OCI-LY7 (cell line): ENCODE measurements around the gene STAM2. TPM values are rescaled to one million over a fixed set of nuclear protein-coding genes. Genes with fewer than 3 reads are reported as not detected.

Experiments used
- BruUV-seq: library from RNA; stranded (reverse); fragments of 400-500 nt; replicated peaks from 2 replicates; lab custom pipeline; 2021; lab: Mats Ljungman, UMichigan
- CTCF ChIA-PET: fragments of 300-600 bp; sonication (Branson Sonifier 250); formaldehyde crosslinking; loops from one replicate; lab custom pipeline; 2022; ENCODE audit warnings: antibody characterized with exemption; ENCODE audit not compliant: unreplicated experiment; lab: Charles Lee
- POLR2A ChIA-PET: fragments of 300-600 bp; sonication (Branson Sonifier 250); formaldehyde crosslinking; loops from one replicate; lab custom pipeline; 2022; ENCODE audit warnings: antibody characterized with exemption; lab: Charles Lee
- DNase-seq: peaks from one replicate; pipeline ENCODE4 v3.0.0-alpha.2; 2015; ENCODE audit warnings: low spot score
- H2AFZ ChIP-seq: fragments of 200-600 bp; sonication (generic), shearing (Covaris generic); 2 replicates; pipeline ENCODE4 v1.6.1; 2014; ENCODE audit warnings: mild to moderate bottlenecking, antibody characterized with exemption, low read length, moderate library complexity
- H3K27ac ChIP-seq: fragments of 200-600 bp; sonication (generic); 2 replicates; pipeline ENCODE4 v1.5.1; 2014; ENCODE audit warnings: mixed run types, low read depth, mild to moderate bottlenecking, moderate library complexity, low read length, inconsistent platforms; ENCODE audit not compliant: poor library complexity, severe bottlenecking
- H3K36me3 ChIP-seq: fragments of 200-600 bp; sonication (generic); 2 replicates; pipeline ENCODE4 v1.6.1; 2014; ENCODE audit warnings: mild to moderate bottlenecking, antibody characterized with exemption, low read length, moderate library complexity, mixed read lengths; ENCODE audit not compliant: insufficient read depth
- H3K4me1 ChIP-seq: fragments of 200-600 bp; sonication (generic); 2 replicates; pipeline ENCODE4 v1.5.1; 2014; ENCODE audit warnings: mild to moderate bottlenecking, low read length; ENCODE audit not compliant: insufficient read depth, poor library complexity, severe bottlenecking
- H3K4me2 ChIP-seq: fragments of 200-600 bp; sonication (generic); 2 replicates; pipeline ENCODE4 v1.6.1; 2014; ENCODE audit warnings: mild to moderate bottlenecking, low read length
- H3K4me3 ChIP-seq: fragments of 200-600 bp; sonication (generic); 2 replicates; pipeline ENCODE4 v1.5.1; 2014; ENCODE audit warnings: mild to moderate bottlenecking, low read depth, low read length; ENCODE audit not compliant: poor library complexity, severe bottlenecking
- H3K79me2 ChIP-seq: fragments of 200-600 bp; sonication (generic); 2 replicates; pipeline ENCODE4 v1.6.1; 2016; ENCODE audit warnings: low read depth, mild to moderate bottlenecking, low read length, moderate library complexity, mixed read lengths; ENCODE audit not compliant: insufficient read depth
- H3K9me2 ChIP-seq: fragments of 200-600 bp; sonication (generic); 2 replicates; pipeline ENCODE4 v1.6.1; 2016; ENCODE audit warnings: mild to moderate bottlenecking, low read length, mixed read lengths; ENCODE audit not compliant: insufficient read depth
- H3K9me3 ChIP-seq: fragments of 200-600 bp; sonication (generic); 2 replicates; pipeline ENCODE4 v1.6.1; 2014; ENCODE audit warnings: mild to moderate bottlenecking, mixed run types, low read length, mixed read lengths
- H4K20me1 ChIP-seq: fragments of 200-600 bp; sonication (generic); 2 replicates; pipeline ENCODE4 v1.6.1; 2014; ENCODE audit warnings: mild to moderate bottlenecking, antibody characterized with exemption, low read length, moderate library complexity, mixed read lengths; ENCODE audit not compliant: insufficient read depth
- EZH2phosphoT487 ChIP-seq: fragments of 200-600 bp; sonication (generic); IDR thresholded peaks from 2 replicates; pipeline ENCODE4 v1.6.1; 2018; ENCODE audit warnings: low read depth, borderline replicate concordance, mild to moderate bottlenecking, mixed run types, antibody characterized with exemption, low read length, moderate library complexity, mixed read lengths
- intact Hi-C: fragments of 100-400 bp; cut with micrococcal nuclease; formaldehyde crosslinking; loops from one replicate; pipeline ENCODE4 v1.10.0; 2022; ENCODE audit not compliant: unreplicated experiment
- total RNA-seq, 2 experiments: library from RNA; depleted of rRNA in 1 of 2; stranded (reverse); fragments of >200 nt in 1 of 2; shearing (Covaris generic) in 1 of 2; gene quantifications; 2 replicates each; pipeline ENCODE4 v1.2.3, GENCODE V29; 2014 to 2022
- TF ChIP-seq, protein P1 (sequence below): fragments of 200-600 bp; sonication (generic); conservative IDR thresholded peaks from 2 replicates; pipeline ENCODE4 v1.5.1; 2014; ENCODE audit warnings: mild to moderate bottlenecking, antibody characterized with exemption, low read length, moderate library complexity, mixed read lengths

Gene STAM2
- total RNA-seq, 2 experiments from 2014 or later: 17.7 to 22.1 TPM

DNA sequence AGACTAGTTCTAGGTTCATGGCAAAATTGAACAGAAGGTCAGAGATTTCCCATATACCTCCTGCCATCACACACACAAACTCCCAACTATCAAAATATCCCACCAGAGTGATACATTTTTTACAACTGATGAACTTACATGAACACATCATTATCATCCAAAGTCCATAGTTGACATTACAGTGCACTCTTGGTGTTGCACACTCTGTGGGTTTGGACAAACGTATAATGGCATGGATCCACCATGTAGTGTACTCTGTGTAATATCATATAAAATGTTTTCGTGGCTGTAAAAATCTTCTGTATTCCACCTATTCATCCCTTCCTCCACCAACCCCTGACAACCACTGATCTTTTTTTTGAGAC is 25.9 kb upstream of the STAM2 start:
- DNase-seq: no peak
- no peak overlapping the region for H3K4me3 ChIP-seq
- TF ChIP-seq, protein P1, sequence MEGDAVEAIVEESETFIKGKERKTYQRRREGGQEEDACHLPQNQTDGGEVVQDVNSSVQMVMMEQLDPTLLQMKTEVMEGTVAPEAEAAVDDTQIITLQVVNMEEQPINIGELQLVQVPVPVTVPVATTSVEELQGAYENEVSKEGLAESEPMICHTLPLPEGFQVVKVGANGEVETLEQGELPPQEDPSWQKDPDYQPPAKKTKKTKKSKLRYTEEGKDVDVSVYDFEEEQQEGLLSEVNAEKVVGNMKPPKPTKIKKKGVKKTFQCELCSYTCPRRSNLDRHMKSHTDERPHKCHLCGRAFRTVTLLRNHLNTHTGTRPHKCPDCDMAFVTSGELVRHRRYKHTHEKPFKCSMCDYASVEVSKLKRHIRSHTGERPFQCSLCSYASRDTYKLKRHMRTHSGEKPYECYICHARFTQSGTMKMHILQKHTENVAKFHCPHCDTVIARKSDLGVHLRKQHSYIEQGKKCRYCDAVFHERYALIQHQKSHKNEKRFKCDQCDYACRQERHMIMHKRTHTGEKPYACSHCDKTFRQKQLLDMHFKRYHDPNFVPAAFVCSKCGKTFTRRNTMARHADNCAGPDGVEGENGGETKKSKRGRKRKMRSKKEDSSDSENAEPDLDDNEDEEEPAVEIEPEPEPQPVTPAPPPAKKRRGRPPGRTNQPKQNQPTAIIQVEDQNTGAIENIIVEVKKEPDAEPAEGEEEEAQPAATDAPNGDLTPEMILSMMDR: no peak
- TF ChIP-seq EZH2phosphoT487: no peak
- no peaks in the 10 kb centered on the region for H3K79me2 ChIP-seq
- no peaks in the 10 kb centered on the region for H4K20me1 ChIP-seq
- POLR2A ChIA-PET: no interaction called here
- intact Hi-C loops: no loop called here
- no peaks in the 10 kb centered on the region for H3K4me1 ChIP-seq
- no TSS peak for BruUV-seq
- no peak overlapping the region for H3K4me2 ChIP-seq
- no peak overlapping the region for H3K27ac ChIP-seq
- CTCF ChIA-PET: no interaction called here
- H2AFZ ChIP-seq: no peak overlapping the region
- H3K9me3 ChIP-seq: no peaks in the 10 kb centered on the region
- H3K36me3 ChIP-seq: no peaks in the 10 kb centered on the region
- no peaks in the 10 kb centered on the region; the same call in 1 of the 2 replicates for H3K9me2 ChIP-seq

DNA sequence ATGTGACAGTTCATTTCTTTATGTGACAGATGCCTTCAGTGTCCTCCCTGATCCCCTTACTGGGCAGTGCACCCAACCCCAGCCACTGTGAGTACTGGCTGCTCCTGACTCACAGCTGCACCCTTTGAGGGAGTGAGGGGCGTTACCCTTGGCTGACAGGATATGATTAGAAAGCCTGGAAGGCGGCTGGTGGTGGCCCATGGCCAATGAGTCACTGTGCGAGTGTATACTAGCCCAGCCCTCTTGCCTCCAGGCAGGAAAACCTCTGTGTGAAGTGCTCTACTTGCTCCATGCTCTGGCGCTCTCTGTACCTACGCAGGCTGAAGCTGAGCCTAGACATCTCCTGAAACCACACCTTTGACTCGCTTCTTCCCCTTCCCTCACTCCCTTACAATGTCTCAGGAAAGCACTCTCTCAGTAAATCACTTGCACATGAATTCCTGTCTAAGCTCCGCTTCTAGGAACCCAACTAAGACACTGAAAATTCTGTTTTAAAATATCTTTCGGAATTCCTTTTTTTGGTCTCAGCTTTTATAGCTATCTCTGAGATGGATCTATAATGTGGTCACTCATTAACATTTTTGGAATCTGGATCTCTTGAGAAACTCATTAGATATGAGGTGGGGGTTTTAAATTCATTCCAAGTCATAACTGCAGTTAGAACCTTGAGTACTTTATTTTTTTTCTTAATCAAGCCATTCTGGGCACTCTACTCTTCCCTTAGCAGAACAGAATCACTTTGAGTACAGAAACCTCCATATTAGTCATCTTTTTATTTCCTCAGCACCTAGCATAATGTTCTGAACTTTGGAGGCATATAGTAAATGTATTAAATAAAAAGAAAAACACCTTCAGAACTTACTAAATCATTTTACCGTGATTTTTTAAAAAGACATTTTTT is 25.3 kb upstream of the STAM2 start:
- no peaks in the 10 kb centered on the region for H3K9me3 ChIP-seq
- H3K27ac ChIP-seq: no peak overlapping the region
- POLR2A ChIA-PET: interaction anchor here (0.6 to 1.3 kb wide), 3 partner anchors 11 to 138 kb away, joined by 3 to 4 read pairs (median 3); no protein-coding TSS in a partner anchor
- no peaks in the 10 kb centered on the region for H4K20me1 ChIP-seq
- no peak for TF ChIP-seq EZH2phosphoT487
- TF ChIP-seq, protein P1: no peak
- no peak overlapping the region for H3K4me2 ChIP-seq
- H3K9me2 ChIP-seq: no peaks in the 10 kb centered on the region; the same call in 1 of the 2 replicates
- H3K4me3 ChIP-seq: no peak overlapping the region
- no peaks in the 10 kb centered on the region for H3K79me2 ChIP-seq
- intact Hi-C loops: no loop called here
- DNase-seq: no peak
- CTCF ChIA-PET: no interaction called here
- no peaks in the 10 kb centered on the region for H3K4me1 ChIP-seq
- BruUV-seq: no TSS peak
- no peaks in the 10 kb centered on the region for H3K36me3 ChIP-seq
- no peak overlapping the region for H2AFZ ChIP-seq

DNA sequence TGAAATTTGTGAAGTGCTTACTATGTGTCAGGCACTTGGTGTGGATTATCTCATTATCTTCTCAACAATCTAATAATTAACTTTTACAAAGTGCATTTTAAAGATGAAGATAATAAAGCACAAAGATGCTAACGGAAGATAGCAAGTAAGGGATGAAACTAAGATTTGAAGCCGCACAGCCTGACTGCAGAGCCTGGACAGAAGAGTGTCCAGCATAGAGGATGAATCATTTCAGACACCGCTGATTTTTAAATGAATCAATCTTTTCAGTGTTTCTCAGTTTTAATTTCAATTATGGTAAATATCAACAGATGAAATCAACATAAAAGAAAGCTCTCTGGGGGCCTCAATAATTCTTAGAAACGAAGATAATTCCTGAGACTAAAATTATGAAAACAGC is 24.5 kb upstream of the STAM2 start:
- Histone ChIP-seq H3K4me1 (no peaks in the 10 kb centered on the region), H3K9me2 (no peaks in the 10 kb centered on the region; the same call in 1 of the 2 replicates), H3K79me2 (no peaks in the 10 kb centered on the region), H2AFZ (no peak overlapping the region), H3K36me3 (no peaks in the 10 kb centered on the region), H3K4me3 (no peak overlapping the region), H4K20me1 (no peaks in the 10 kb centered on the region), H3K9me3 (no peaks in the 10 kb centered on the region), H3K27ac (no peak overlapping the region), H3K4me2 (no peak overlapping the region)
- DNase-seq: no peak
- ChIA-PET POLR2A (interaction anchor here (0.6 to 1.3 kb wide), 2 partner anchors 11 to 139 kb away, joined by 3 to 4 read pairs; no protein-coding TSS in a partner anchor), CTCF (no interaction called here)
- BruUV-seq: no TSS peak
- intact Hi-C loops: no loop called here
- TF ChIP-seq, protein P1: no peak
- TF ChIP-seq EZH2phosphoT487: no peak
